Osteocyte (in vitro differentiated cells): ENCODE results near the gene DACH1. TPM values are rescaled to one million over a fixed set of nuclear protein-coding genes. Genes with fewer than 3 reads are reported as not detected.

ENCODE experiments used
- DNase-seq: peaks from one replicate; pipeline ENCODE4 v3.0.0; 2021; ENCODE audit warnings: mixed read lengths; ENCODE audit not compliant: unreplicated experiment; ENCODE audit errors: extremely low spot score
- H3K27ac Mint-ChIP-seq: one replicate; pipeline ENCODE4 v1.8.0; 2021; ENCODE audit warnings: mild to moderate bottlenecking, mixed read lengths; ENCODE audit not compliant: unreplicated experiment
- H3K27me3 Mint-ChIP-seq: one replicate; pipeline ENCODE4 v1.8.0; 2021; ENCODE audit warnings: mixed read lengths; ENCODE audit not compliant: unreplicated experiment
- H3K36me3 Mint-ChIP-seq: one replicate; pipeline ENCODE4 v1.8.0; 2021; ENCODE audit warnings: mixed read lengths; ENCODE audit not compliant: unreplicated experiment
- H3K4me1 Mint-ChIP-seq: one replicate; pipeline ENCODE4 v1.8.0; 2021; ENCODE audit warnings: mixed read lengths; ENCODE audit not compliant: unreplicated experiment
- H3K4me3 Mint-ChIP-seq: one replicate; pipeline ENCODE4 v1.8.0; 2021; ENCODE audit warnings: mild to moderate bottlenecking, moderate library complexity, mixed read lengths; ENCODE audit not compliant: unreplicated experiment
- H3K9me3 Mint-ChIP-seq: one replicate; pipeline ENCODE4 v1.8.0; 2021; ENCODE audit warnings: mixed read lengths; ENCODE audit not compliant: unreplicated experiment
- total RNA-seq: library from RNA; stranded (reverse); gene quantifications from 2 replicates; pipeline ENCODE4 v1.2.1, GENCODE V29; 2021
- TF ChIP-seq, protein P1 (sequence below): fragments of 200-600 bp; sonication (generic); IDR thresholded peaks from 2 replicates; pipeline ENCODE4 v1.5.0; 2021; ENCODE audit warnings: antibody characterized with exemption, mild to moderate bottlenecking, moderate library complexity

Gene DACH1
- total RNA-seq, 1 donor from 2014 or later: 0.54 TPM

DNA sequence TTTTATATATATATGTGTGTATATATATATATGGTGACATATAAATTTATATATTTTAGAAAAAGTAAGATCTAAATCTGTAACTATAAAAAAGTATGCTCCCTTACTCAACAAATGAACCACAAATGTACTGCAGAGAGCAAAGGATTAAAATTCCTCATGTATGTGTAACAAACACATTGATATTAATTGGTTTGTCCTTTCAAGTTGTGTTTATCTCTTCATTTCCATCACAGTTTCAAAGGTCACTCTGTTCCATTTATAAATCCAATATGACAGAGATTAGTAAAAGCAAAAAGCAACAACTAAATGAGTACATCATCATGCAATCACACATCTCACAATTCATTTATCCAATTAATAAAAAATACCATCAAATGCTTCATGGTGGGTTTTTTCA is 247.9 kb downstream of the DACH1 start:
- H3K4me1 Mint-ChIP-seq: no peaks in the 10 kb centered on the region
- no peaks in the 10 kb centered on the region for H3K9me3 Mint-ChIP-seq
- H3K4me3 Mint-ChIP-seq: no peak overlapping the region
- no peak for DNase-seq
- H3K27me3 Mint-ChIP-seq: no peaks in the 10 kb centered on the region
- no peaks in the 10 kb centered on the region for H3K36me3 Mint-ChIP-seq
- H3K27ac Mint-ChIP-seq: no peak overlapping the region
- TF ChIP-seq, protein P1, sequence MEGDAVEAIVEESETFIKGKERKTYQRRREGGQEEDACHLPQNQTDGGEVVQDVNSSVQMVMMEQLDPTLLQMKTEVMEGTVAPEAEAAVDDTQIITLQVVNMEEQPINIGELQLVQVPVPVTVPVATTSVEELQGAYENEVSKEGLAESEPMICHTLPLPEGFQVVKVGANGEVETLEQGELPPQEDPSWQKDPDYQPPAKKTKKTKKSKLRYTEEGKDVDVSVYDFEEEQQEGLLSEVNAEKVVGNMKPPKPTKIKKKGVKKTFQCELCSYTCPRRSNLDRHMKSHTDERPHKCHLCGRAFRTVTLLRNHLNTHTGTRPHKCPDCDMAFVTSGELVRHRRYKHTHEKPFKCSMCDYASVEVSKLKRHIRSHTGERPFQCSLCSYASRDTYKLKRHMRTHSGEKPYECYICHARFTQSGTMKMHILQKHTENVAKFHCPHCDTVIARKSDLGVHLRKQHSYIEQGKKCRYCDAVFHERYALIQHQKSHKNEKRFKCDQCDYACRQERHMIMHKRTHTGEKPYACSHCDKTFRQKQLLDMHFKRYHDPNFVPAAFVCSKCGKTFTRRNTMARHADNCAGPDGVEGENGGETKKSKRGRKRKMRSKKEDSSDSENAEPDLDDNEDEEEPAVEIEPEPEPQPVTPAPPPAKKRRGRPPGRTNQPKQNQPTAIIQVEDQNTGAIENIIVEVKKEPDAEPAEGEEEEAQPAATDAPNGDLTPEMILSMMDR: no peak

DNA sequence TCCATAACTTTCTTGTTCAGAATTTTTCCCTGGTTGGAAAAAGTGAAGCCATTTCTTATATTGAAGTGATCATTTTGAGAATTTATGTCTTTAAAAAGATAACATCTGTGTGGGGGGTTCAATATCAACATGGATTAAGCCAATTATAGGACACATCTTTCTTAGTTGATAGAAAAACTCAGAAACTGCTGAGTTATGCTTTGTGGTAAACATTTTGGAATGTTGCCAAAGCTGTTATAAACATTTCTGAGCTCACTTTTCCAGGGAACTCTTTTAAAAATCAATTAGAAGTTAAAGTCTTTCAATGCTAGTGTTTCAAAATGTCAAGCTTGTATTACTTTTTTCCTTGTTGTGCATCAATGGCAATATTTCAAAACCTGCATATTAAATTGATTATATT is 248.8 kb downstream of the DACH1 start:
- no peaks in the 10 kb centered on the region for H3K27me3 Mint-ChIP-seq
- H3K36me3 Mint-ChIP-seq: no peaks in the 10 kb centered on the region
- H3K4me3 Mint-ChIP-seq: no peak overlapping the region
- H3K4me1 Mint-ChIP-seq: no peaks in the 10 kb centered on the region
- H3K9me3 Mint-ChIP-seq: no peaks in the 10 kb centered on the region
- TF ChIP-seq, protein P1: no peak
- H3K27ac Mint-ChIP-seq: no peak overlapping the region
- DNase-seq: no peak

DNA sequence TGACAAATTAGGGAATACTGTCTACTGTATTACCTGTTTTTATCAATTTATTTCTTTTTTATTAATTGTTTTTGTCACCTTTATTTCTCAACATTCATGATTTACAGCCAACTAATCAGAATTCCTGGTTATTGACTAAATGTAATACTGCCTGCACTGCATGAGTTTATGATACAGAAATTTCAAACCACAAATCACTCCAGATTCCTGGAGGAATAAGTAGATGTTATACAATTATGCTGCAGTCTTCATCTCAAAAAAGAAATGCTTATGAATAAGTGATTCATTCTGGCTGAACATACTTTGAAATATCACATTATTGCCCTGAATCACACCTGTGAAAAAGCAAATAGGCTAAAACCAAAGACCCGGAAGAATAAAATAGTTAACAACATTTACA is 249.7 kb downstream of the DACH1 start:
- DNase-seq: no peak
- Mint-ChIP-seq H3K4me1 (no peaks in the 10 kb centered on the region), H3K27ac (no peak overlapping the region), H3K9me3 (no peaks in the 10 kb centered on the region), H3K27me3 (peaks cover 2% of the 10 kb centered on the region), H3K4me3 (no peak overlapping the region), H3K36me3 (no peaks in the 10 kb centered on the region)
- TF ChIP-seq, protein P1: no peak

DNA sequence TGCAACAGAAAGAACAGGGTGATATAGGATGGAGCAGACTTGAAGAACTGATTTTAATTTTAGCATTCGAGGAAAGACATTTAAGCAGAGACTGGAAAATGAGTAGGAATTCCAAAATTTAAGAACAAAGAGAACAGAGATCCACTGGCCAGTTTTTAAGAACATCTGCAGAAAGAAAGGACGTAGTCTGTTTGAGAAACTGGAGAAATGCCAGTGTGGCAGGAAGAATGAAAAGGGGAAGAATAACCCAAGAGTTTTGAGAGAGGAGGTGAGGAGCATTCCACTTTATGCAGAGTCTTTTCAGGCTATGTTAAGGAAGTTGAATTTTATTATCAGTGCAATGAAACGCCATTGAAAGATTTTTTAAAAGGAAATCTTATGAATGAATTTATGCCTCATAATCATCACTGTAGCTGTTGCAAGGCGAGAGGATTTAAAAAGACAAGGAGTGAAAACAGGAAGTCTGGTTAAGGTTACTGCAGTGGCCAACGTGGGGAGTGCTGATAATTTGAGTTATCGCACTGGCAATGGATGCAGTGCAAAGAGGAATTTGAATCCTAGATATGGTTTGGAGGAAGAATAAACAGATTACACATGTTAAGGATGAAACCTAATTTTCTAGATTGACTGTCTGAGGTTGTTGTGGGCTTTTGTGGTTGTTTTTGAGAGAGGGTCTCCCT is 253.8 kb downstream of the DACH1 start:
- Mint-ChIP-seq H3K27me3 (peaks cover 2% of the 10 kb centered on the region), H3K4me1 (no peaks in the 10 kb centered on the region), H3K27ac (no peak overlapping the region), H3K4me3 (no peak overlapping the region), H3K36me3 (no peaks in the 10 kb centered on the region), H3K9me3 (no peaks in the 10 kb centered on the region)
- DNase-seq: no peak
- TF ChIP-seq, protein P1: no peak

DNA sequence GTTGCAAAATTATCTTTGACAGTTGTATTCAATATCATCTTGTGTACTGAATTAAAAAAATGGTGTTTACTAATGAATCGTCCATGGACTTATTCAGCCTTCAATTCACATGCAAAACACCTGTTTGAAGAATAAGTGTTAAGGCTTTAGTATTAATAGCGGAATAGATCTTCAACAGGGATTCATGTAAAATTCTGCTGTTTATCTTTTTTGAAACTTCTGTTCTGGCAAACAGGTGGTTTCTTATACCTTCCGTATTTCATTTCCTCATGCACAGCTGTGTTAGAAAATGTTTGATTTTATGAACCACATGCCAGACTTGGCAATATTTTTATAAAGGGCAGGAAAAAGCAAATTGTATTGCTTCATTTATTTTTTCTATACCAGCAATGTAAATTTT is 255.7 kb downstream of the DACH1 start:
- no peak overlapping the region for H3K27ac Mint-ChIP-seq
- TF ChIP-seq, protein P1: no peak
- no peaks in the 10 kb centered on the region for H3K9me3 Mint-ChIP-seq

More for the DNA sequence above, 255.7 kb downstream of the DACH1 start:
- no peak for DNase-seq
- Mint-ChIP-seq H3K36me3 (no peaks in the 10 kb centered on the region), H3K4me3 (no peak overlapping the region), H3K27me3 (peaks cover 2% of the 10 kb centered on the region), H3K4me1 (no peaks in the 10 kb centered on the region)
